Trophoblast cell (in vitro differentiated cells and primary cell): ENCODE data around the gene STX17.

ENCODE experiments used
- DNase-seq, 2 donors: peaks; one replicate each; pipeline ENCODE4 v3.0.0-alpha.2; 2016
- H2AFZ ChIP-seq: 2 replicates; pipeline ENCODE4 v1.6.1; 2013; ENCODE audit warnings: low read length, moderate library complexity, mild to moderate bottlenecking; ENCODE audit not compliant: insufficient read depth, poor library complexity
- H2AK5ac ChIP-seq: 2 replicates; pipeline ENCODE4 v1.6.1; 2013; ENCODE audit warnings: mild to moderate bottlenecking, low read length
- H2BK120ac ChIP-seq: 2 replicates; pipeline ENCODE4 v1.6.1; 2013; ENCODE audit warnings: low read length, mild to moderate bottlenecking, moderate library complexity; ENCODE audit not compliant: insufficient read depth, poor library complexity
- H2BK12ac ChIP-seq: 2 replicates; pipeline ENCODE4 v1.6.1; 2013; ENCODE audit warnings: mild to moderate bottlenecking, low read length, moderate library complexity
- H2BK5ac ChIP-seq: 2 replicates; pipeline ENCODE4 v1.6.1; 2013; ENCODE audit warnings: low read length, low read depth, moderate library complexity, mild to moderate bottlenecking; ENCODE audit not compliant: poor library complexity
- H3K14ac ChIP-seq: 2 replicates; pipeline ENCODE4 v1.6.1; 2013; ENCODE audit warnings: mild to moderate bottlenecking, low read length
- H3K18ac ChIP-seq: 2 replicates; pipeline ENCODE4 v1.6.1; 2013; ENCODE audit warnings: mild to moderate bottlenecking, low read length
- H3K23ac ChIP-seq: 2 replicates; pipeline ENCODE4 v1.6.1; 2013; ENCODE audit warnings: low read length
- H3K27ac ChIP-seq: 2 replicates; pipeline ENCODE4 v1.5.1; 2013; ENCODE audit warnings: low read depth, mild to moderate bottlenecking, inconsistent platforms, low read length, moderate library complexity
- H3K27me3 ChIP-seq: 2 replicates; pipeline ENCODE4 v1.6.1; 2013; ENCODE audit warnings: inconsistent platforms, mild to moderate bottlenecking, low read length, moderate library complexity; ENCODE audit not compliant: insufficient read depth
- H3K36me3 ChIP-seq, 2 experiments: 1 replicate in 1 of 2; 2 replicates in 1 of 2; pipeline ENCODE4 v1.6.1; 2013; ENCODE audit warnings: low read length in 2 of 2, mild to moderate bottlenecking in 2 of 2, moderate library complexity in 1 of 2; ENCODE audit not compliant: insufficient read depth in 2 of 2, control insufficient read depth in 1 of 2
- H3K4ac ChIP-seq: 2 replicates; pipeline ENCODE4 v1.6.1; 2013; ENCODE audit warnings: low read depth, mild to moderate bottlenecking, low read length, moderate library complexity
- H3K4me1 ChIP-seq, 2 experiments: 1 replicate in 1 of 2; 2 replicates in 1 of 2; pipeline ENCODE4 v1.6.1; 2013; ENCODE audit warnings: low read length in 2 of 2, mild to moderate bottlenecking in 2 of 2, moderate library complexity in 1 of 2; ENCODE audit not compliant: insufficient read depth in 2 of 2, control insufficient read depth in 1 of 2
- H3K4me2 ChIP-seq: 2 replicates; pipeline ENCODE4 v1.6.1; 2013; ENCODE audit warnings: inconsistent platforms, mild to moderate bottlenecking, low read length, moderate library complexity
- H3K4me3 ChIP-seq: 2 replicates; pipeline ENCODE4 v1.5.1; 2013; ENCODE audit warnings: mild to moderate bottlenecking, low read depth, low read length, inconsistent platforms
- H3K79me1 ChIP-seq: one replicate; pipeline ENCODE4 v1.6.1; 2013; ENCODE audit warnings: low read length
- H3K79me2 ChIP-seq: 2 replicates; pipeline ENCODE4 v1.6.1; 2013; ENCODE audit warnings: low read length, mild to moderate bottlenecking; ENCODE audit not compliant: control insufficient read depth, insufficient read depth, poor library complexity
- H3K9ac ChIP-seq: 2 replicates; pipeline ENCODE4 v1.6.1; 2013; ENCODE audit warnings: mild to moderate bottlenecking, low read length
- H3K9me3 ChIP-seq: 2 replicates; pipeline ENCODE4 v1.6.1; 2013; ENCODE audit warnings: low read depth, mild to moderate bottlenecking, control low read depth, inconsistent platforms, low read length; ENCODE audit not compliant: insufficient read depth
- H4K12ac ChIP-seq: 2 replicates; pipeline ENCODE4 v1.6.1; 2013; ENCODE audit warnings: low read depth, mild to moderate bottlenecking, low read length, moderate library complexity
- H4K8ac ChIP-seq: 2 replicates; pipeline ENCODE4 v1.6.1; 2013; ENCODE audit warnings: low read depth, mild to moderate bottlenecking, low read length, moderate library complexity
- H4K91ac ChIP-seq: one replicate; pipeline ENCODE4 v1.6.1; 2013; ENCODE audit warnings: low read depth, mild to moderate bottlenecking, low read length, moderate library complexity
- WGBS: extraction: QIAGEN DNeasy Blood & Tissue Kit; methylation state at CpG from one replicate; pipeline ENCODE4 v1.1.7; 2013; ENCODE audit warnings: missing lambda C conversion rate; ENCODE audit not compliant: insufficient read length, insufficient coverage; ENCODE audit errors: extremely low coverage; 5-methylcytosine and 5-hydroxymethylcytosine counted together

The STX17 gene

GRCh38 chr9:99948896-99949295 lies 42.4 kb downstream of the STX17 start:
- Histone ChIP-seq H3K4me1 (no peaks in the 10 kb centered on the region), H3K9ac (no peak overlapping the region), H2AFZ (no peak overlapping the region), H2AK5ac (no peak overlapping the region), H3K23ac (no peak overlapping the region), H4K12ac (no peak overlapping the region), H4K91ac (no peak overlapping the region), H2BK5ac (no peak overlapping the region), H3K18ac (no peak overlapping the region), H3K14ac (no peak overlapping the region), H3K79me2 (no peaks in the 10 kb centered on the region), H4K8ac (no peak overlapping the region), H3K4me3 (no peak overlapping the region), H3K27ac (no peak overlapping the region), H3K36me3 (no peaks in the 10 kb centered on the region), H3K4ac (no peak overlapping the region), H3K4me2 (no peak overlapping the region), H2BK120ac (no peak overlapping the region), H2BK12ac (no peak overlapping the region), H3K79me1 (no peaks in the 10 kb centered on the region), H3K27me3 (no peaks in the 10 kb centered on the region), H3K9me3 (no peaks in the 10 kb centered on the region)
- DNase-seq, result no peak

- H3K27ac ChIP-seq, result no peak overlapping the region
- no peaks in the 10 kb centered on the region for H3K36me3 ChIP-seq
- H2AK5ac ChIP-seq, result no peak overlapping the region
- no peak overlapping the region for H3K18ac ChIP-seq
- no peak overlapping the region for H3K4me2 ChIP-seq
- no peaks in the 10 kb centered on the region for H3K9me3 ChIP-seq
- H4K12ac ChIP-seq, result no peak overlapping the region
- H3K79me2 ChIP-seq, result no peaks in the 10 kb centered on the region
- H3K4me1 ChIP-seq, result no peaks in the 10 kb centered on the region
- H4K8ac ChIP-seq, result no peak overlapping the region
- H4K91ac ChIP-seq, result no peak overlapping the region
- H2AFZ ChIP-seq, result no peak overlapping the region
- H3K4me3 ChIP-seq, result no peak overlapping the region
- no peaks in the 10 kb centered on the region for H3K79me1 ChIP-seq
- H3K14ac ChIP-seq, result no peak overlapping the region
- H3K23ac ChIP-seq, result no peak overlapping the region
- H3K27me3 ChIP-seq, result no peaks in the 10 kb centered on the region
- no peak overlapping the region for H3K4ac ChIP-seq
- no peak overlapping the region for H2BK120ac ChIP-seq
- WGBS, result no CpG with 5 or more reads among the region's 3 CpGs
- H2BK12ac ChIP-seq, result no peak overlapping the region
- H2BK5ac ChIP-seq, result no peak overlapping the region
- H3K9ac ChIP-seq, result no peak overlapping the region
- no peak for DNase-seq
Measured at GRCh38 chr9:99953861-99954507, 47.5 kb downstream of the STX17 start.

- Histone ChIP-seq H3K36me3 (peaks cover 0 to 2% of the 10 kb centered on the region in 2 experiments), H3K4ac (no peak overlapping the region), H2BK120ac (no peak overlapping the region), H3K18ac (no peak overlapping the region), H3K4me3 (no peak overlapping the region), H3K23ac (no peak overlapping the region), H4K91ac (no peak overlapping the region), H2BK12ac (no peak overlapping the region), H3K9me3 (no peaks in the 10 kb centered on the region), H3K9ac (no peak overlapping the region), H3K4me1 (no peaks in the 10 kb centered on the region), H3K4me2 (no peak overlapping the region), H2AFZ (no peak overlapping the region), H3K79me1 (no peaks in the 10 kb centered on the region), H4K8ac (no peak overlapping the region), H2AK5ac (no peak overlapping the region), H2BK5ac (no peak overlapping the region), H3K14ac (no peak overlapping the region), H3K79me2 (no peaks in the 10 kb centered on the region), H4K12ac (no peak overlapping the region), H3K27ac (no peak overlapping the region), H3K27me3 (no peaks in the 10 kb centered on the region)
- WGBS, result no CpG with 5 or more reads among the region's 1 CpG
- DNase-seq, result peak in 1 of 2 donors; percentile 13
Measured at GRCh38 chr9:99954819-99955218, 48.4 kb downstream of the STX17 start.

GRCh38 chr9:99955606-99956005 lies 49.2 kb downstream of the STX17 start:
- Histone ChIP-seq H3K14ac (no peak overlapping the region), H3K9ac (no peak overlapping the region), H2BK5ac (no peak overlapping the region), H4K8ac (no peak overlapping the region), H3K4me1 (no peaks in the 10 kb centered on the region), H2BK120ac (no peak overlapping the region), H3K27me3 (no peaks in the 10 kb centered on the region), H3K9me3 (no peaks in the 10 kb centered on the region), H3K23ac (no peak overlapping the region), H4K91ac (no peak overlapping the region), H4K12ac (no peak overlapping the region), H3K4me2 (no peak overlapping the region), H3K36me3 (peaks cover 0 to 2% of the 10 kb centered on the region in 2 experiments), H2AFZ (no peak overlapping the region), H3K4ac (no peak overlapping the region), H2BK12ac (no peak overlapping the region), H3K27ac (no peak overlapping the region), H3K18ac (no peak overlapping the region), H3K79me1 (no peaks in the 10 kb centered on the region), H3K79me2 (no peaks in the 10 kb centered on the region), H3K4me3 (no peak overlapping the region), H2AK5ac (no peak overlapping the region)
- no peak for DNase-seq
- WGBS, result no CpG with 5 or more reads among the region's 4 CpGs
